Osteocyte (in vitro differentiated cells): ENCODE data around the gene TBC1D5. TPM values are rescaled to one million over a fixed set of nuclear protein-coding genes. Genes with fewer than 3 reads are reported as not detected.
"Not testable (repeated sequence)": the region's sequence is repeated elsewhere in the genome, so short reads cannot be mapped to it uniquely, and the experiment has no call there.

ENCODE experiments used
- DNase-seq: peaks from one replicate; pipeline ENCODE4 v3.0.0; 2021; ENCODE audit warnings: mixed read lengths; ENCODE audit not compliant: unreplicated experiment; ENCODE audit errors: extremely low spot score
- H3K27ac Mint-ChIP-seq: one replicate; pipeline ENCODE4 v1.8.0; 2021; ENCODE audit warnings: mild to moderate bottlenecking, mixed read lengths; ENCODE audit not compliant: unreplicated experiment
- H3K27me3 Mint-ChIP-seq: one replicate; pipeline ENCODE4 v1.8.0; 2021; ENCODE audit warnings: mixed read lengths; ENCODE audit not compliant: unreplicated experiment
- H3K36me3 Mint-ChIP-seq: one replicate; pipeline ENCODE4 v1.8.0; 2021; ENCODE audit warnings: mixed read lengths; ENCODE audit not compliant: unreplicated experiment
- H3K4me1 Mint-ChIP-seq: one replicate; pipeline ENCODE4 v1.8.0; 2021; ENCODE audit warnings: mixed read lengths; ENCODE audit not compliant: unreplicated experiment
- H3K4me3 Mint-ChIP-seq: one replicate; pipeline ENCODE4 v1.8.0; 2021; ENCODE audit warnings: mild to moderate bottlenecking, moderate library complexity, mixed read lengths; ENCODE audit not compliant: unreplicated experiment
- H3K9me3 Mint-ChIP-seq: one replicate; pipeline ENCODE4 v1.8.0; 2021; ENCODE audit warnings: mixed read lengths; ENCODE audit not compliant: unreplicated experiment
- CTCF ChIP-seq: fragments of 200-600 bp; sonication (generic); IDR thresholded peaks from 2 replicates; pipeline ENCODE4 v1.5.0; 2021; ENCODE audit warnings: antibody characterized with exemption, mild to moderate bottlenecking, moderate library complexity
- total RNA-seq: library from RNA; stranded (reverse); gene quantifications from 2 replicates; pipeline ENCODE4 v1.2.1, GENCODE V29; 2021

TBC1D5 gene
- total RNA-seq, 1 donor from 2014 or later = 69.2 TPM

- Mint-ChIP-seq H3K36me3 (peaks cover 17% of the 10 kb centered on the region), H3K4me1 (peaks cover 22% of the 10 kb centered on the region), H3K27me3 (no peaks in the 10 kb centered on the region), H3K4me3 (no peak overlapping the region), H3K9me3 (peaks cover 22% of the 10 kb centered on the region), H3K27ac (no peak overlapping the region)
- no peak for TF ChIP-seq CTCF
- DNase-seq = no peak
Measured at GRCh38 chr3:17494117-17494809, 248.2 kb downstream of the TBC1D5 start.

- H3K9me3 Mint-ChIP-seq = peaks cover 38% of the 10 kb centered on the region
- no peaks in the 10 kb centered on the region for H3K27me3 Mint-ChIP-seq
- H3K36me3 Mint-ChIP-seq = peaks cover 18% of the 10 kb centered on the region
- peak overlapping the region; percentile 6 for H3K27ac Mint-ChIP-seq
- TF ChIP-seq CTCF = no peak
- peaks cover 22% of the 10 kb centered on the region for H3K4me1 Mint-ChIP-seq
- DNase-seq = no peak
- no peak overlapping the region for H3K4me3 Mint-ChIP-seq
Measured at GRCh38 chr3:17491601-17492000, 250.8 kb downstream of the TBC1D5 start.

GRCh38 chr3:17491190-17491589 is 251.2 kb downstream of the TBC1D5 start:
- not testable (repeated sequence) for H3K27ac Mint-ChIP-seq, DNase-seq, H3K4me3 Mint-ChIP-seq, H3K27me3 Mint-ChIP-seq
- H3K4me1 Mint-ChIP-seq = peaks cover 22% of the 10 kb centered on the region
- H3K9me3 Mint-ChIP-seq = peaks cover 38% of the 10 kb centered on the region
- peaks cover 18% of the 10 kb centered on the region for H3K36me3 Mint-ChIP-seq

GRCh38 chr3:17489139-17489538 is 253.3 kb downstream of the TBC1D5 start:
- DNase-seq = no peak
- peaks cover 38% of the 10 kb centered on the region for H3K9me3 Mint-ChIP-seq

GRCh38 chr3:17481116-17481515 is 261.3 kb downstream of the TBC1D5 start:
- Mint-ChIP-seq H3K4me3 (no peak overlapping the region), H3K4me1 (no peaks in the 10 kb centered on the region), H3K27me3 (no peaks in the 10 kb centered on the region), H3K9me3 (no peaks in the 10 kb centered on the region), H3K36me3 (peaks cover 3% of the 10 kb centered on the region), H3K27ac (no peak overlapping the region)
- no peak for DNase-seq
- no peak for TF ChIP-seq CTCF

More at GRCh38 chr3:17489139-17489538, 253.3 kb downstream of the TBC1D5 start:
- Mint-ChIP-seq H3K36me3 (peaks cover 13% of the 10 kb centered on the region), H3K27ac (no peak overlapping the region), H3K4me1 (peaks cover 16% of the 10 kb centered on the region), H3K27me3 (no peaks in the 10 kb centered on the region), H3K4me3 (no peak overlapping the region)
- TF ChIP-seq CTCF = no peak
